Stimulated activated CD4-positive, alpha-beta T cell treated with anti-CD3 and anti-CD28 coated beads, Interleukin-12 subunit alpha, Interleukin-12 subunit beta, amount 100 ng/mL, for 4 hours (primary cell): ENCODE data around the gene PLCXD1.
A peak's percentile ranks its signal among the peaks of the same experiment; 100 is the strongest.
"Not testable (repeated sequence)": the region's sequence is repeated elsewhere in the genome, so short reads cannot be mapped to it uniquely, and the experiment has no call there.

ENCODE experiments used
- DNase-seq: peaks from one replicate; pipeline ENCODE4 v3.0.0-alpha.2; 2020

The PLCXD1 gene

GRCh38 chrX:318739-319578 lies 37.8 kb downstream of the PLCXD1 start, which contains the start of gene GTPBP6:
Gene GTPBP6 (minus strand): TSS chrX:318796. CDS start chrX:318787, 9 bp downstream.
- DNase-seq: peak; percentile 95

- DNase-seq: peak; percentile 20
Observed at GRCh38 chrX:319579-320125, 38.5 kb downstream of the PLCXD1 start.

DNA sequence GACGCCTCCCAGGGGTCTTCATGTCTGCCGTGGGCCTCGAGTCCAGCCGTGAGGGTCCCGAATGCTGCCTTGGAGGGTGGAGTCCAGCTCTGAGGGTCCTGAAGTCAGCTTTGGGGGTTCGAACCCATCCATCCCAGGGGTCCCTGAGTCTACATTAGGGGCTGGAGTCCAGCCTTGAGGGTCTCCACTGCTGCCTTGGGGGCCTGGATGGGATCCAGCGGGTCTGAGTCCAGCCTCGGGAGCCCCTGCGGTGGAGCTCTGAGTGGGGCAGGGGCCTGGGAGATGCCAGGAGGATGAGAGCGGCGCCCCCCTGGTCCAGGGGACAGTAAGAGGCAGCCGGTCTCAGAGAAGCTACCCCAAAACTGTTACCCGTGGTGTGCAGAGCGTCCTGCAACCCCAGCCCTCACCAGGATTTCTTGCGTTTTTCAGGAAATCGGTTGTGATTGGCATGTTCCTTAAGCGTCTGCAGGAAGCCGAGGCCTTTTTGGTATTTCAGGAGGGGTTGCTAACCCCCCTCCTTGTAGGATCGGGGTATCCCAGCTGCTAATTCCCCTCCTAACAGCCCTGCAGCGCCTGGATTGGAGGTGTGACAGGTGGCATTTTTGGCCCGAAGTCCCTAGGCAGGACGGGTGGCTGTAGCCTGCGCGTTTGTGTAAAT lies 39.1 kb downstream of the PLCXD1 start:
- DNase-seq: no peak

DNA sequence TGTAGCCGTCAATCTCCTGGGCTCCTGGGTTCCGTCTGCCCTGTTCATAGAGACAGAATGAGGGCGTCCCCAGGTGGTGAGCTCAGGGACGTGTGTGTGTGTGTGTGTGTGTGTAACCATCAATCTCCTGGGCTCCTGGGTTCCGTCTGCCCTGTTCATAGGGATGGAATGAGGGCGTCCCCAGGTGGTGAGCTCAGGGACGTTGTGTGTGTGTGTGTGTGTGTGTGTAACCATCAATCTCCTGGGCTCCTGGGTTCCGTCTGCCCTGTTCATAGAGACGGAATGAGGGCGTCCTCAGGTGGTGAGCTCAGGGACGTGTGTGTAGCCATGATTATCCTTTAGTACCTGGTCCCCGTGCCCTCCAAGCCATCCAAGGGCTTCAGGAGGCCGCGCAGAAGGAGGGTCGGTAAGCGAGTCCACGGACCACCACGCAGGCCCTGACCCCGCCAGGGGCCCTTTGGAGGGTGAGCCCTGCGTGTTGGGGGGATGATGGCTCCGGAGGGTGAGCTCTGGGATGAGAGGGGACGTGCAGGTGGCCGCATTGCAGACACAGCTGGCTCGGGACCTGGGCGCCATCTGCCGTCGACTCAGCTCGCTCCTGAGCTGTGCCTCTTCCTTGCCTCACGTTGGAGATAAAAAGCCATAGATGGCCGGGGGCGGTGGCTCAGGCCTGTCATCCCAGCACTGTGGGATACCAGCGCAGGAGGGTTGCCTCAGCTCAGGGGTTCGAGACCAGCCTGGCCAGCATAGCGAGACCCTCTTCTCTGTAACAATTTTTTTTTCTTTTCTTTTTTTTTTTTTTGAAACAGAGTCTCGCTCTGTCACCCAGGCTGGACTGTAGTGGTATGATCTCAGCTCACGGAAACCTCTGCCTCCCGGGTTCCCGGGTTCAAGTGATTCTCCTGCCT lies 42.8 kb downstream of the PLCXD1 start:
- no peak for DNase-seq

DNA sequence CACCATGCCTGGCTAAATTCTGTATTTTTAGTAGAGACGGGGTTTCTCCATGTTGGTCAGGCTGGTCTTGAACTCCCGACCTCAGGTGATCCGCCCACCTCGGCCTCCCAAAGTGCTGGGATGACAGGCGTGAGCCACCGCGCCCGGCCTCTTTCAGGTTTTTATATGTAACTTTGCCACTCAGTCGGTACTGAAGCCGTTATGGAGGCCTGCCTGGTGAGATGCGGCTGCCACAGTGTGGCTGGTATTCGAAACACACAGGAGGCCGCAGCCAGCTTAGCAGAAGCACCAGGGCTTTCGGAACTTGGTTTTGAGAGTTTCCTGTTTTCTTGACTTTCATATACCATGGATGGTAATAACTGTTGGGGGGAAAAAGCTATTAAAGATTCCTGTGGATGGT lies 43.5 kb downstream of the PLCXD1 start:
- not testable (repeated sequence) for DNase-seq

DNA sequence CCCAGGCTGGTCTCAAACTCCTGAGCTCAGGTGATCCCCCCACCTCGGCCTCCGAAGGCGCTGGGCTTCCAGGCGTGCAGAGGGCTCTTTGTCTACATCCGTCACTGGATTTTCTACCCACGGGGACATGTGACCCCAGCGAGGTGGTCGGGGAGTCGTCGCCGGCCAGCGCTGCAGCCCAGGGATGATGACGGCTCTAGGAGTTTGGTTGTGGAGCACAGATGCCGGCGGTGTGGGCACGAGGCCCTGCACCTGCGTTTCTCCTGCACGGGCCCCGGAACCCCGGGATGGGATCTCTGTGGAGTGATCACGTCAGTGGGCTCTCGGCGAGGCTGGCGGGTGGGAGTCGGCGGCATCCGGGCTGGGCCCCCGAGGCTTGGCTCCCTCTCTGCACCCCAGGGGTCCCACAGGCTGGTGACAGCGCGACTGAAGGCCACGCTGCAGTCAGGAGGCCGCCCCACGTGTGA lies 46.5 kb downstream of the PLCXD1 start:
- DNase-seq: no peak

GRCh38 chrX:329291-329910 lies 48.2 kb downstream of the PLCXD1 start:
- no peak for DNase-seq

- DNase-seq: not testable (repeated sequence)
Observed at GRCh38 chrX:330141-330725, 49.1 kb downstream of the PLCXD1 start.

DNA sequence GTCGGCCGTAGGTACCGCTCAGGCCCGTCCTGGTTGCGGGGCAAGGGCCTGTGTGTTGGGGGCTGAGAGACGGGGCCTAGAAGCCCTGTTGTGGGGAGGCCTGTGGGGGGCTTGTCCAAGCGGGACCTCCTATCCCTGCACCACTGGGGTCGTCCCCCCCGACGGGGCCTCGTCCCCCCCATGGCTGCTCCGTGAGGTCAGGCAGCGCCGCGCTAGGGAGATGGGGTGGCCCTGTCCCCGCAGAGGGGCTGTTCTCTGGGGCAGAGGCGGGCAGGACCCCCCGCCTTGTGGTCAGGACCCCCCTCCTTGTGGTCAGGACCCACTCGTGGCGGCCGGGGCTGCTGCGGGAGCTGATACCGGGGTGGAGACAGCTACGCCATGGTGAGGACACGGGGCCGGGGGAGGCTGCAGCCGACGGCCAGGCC lies 49.6 kb downstream of the PLCXD1 start:
- no peak for DNase-seq

DNA sequence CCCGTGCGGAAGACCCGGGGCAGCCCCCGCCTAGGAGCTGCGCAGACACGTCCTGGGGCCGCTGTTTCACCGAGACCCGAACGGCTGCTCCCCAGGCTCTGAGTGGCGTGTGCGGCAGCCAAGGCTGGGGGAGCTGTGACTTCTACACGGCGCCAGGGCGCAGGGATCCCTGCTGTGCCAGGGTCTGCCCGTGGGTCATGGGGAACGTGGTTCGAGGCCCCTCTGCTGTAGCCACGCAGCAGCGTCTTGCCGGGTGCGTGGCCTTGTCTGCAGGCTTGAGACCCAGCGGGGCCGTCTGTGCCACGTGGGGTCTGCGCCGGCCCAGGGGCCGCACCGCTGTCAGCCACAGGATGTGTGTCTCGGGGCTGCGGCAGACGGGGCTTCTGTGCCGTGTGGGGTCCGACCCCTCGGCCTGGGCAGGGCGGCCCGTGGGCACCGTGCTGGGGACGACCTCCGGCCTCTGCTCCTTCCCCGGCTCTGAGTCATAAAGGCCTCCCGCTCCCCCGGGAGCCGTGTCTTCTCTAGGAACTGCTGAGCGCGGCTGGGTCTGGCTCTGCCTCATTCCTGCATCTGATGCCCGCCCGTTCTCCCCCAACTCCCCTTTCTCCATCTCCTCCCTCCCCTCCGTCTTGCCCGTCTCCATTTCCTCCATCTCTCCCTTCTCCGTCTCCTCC lies 50.1 kb downstream of the PLCXD1 start:
- no peak for DNase-seq

GRCh38 chrX:331825-332495 lies 50.8 kb downstream of the PLCXD1 start:
- DNase-seq: no peak

- no peak for DNase-seq
Observed at GRCh38 chrX:332496-332860, 51.3 kb downstream of the PLCXD1 start.

DNA sequence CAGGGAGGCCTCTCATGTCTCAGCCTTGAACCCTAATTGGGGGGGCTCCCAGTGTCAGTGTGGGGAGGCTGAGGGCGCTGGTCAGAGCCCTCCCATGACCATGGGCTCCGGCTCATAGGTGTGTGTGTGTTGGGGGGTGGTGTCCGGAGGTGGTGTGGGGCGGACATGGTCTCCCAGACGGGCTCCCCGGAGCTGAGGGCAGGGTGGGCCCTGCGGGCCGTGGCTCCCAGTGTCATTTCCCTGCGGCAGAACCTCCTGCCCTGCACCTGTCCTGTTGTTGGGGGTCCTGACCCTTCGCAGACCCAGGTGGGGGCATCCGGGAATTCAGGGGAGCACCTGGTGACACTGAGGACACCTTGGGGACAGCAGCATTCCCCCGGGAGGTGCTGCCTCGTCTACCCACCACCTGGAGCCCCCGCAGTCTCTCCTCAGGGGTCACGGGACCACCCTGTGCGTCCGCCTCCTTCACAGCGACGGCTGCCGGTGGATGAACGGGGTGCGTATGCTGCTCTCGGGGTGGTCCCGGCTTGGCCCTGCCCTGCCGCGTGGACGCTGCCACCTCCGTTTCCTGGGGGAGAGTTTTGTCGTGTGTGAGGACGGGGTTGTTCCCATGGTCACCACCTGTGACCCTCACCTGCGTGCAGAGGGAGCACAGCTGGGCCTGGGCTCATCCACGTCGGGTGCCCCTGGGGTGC lies 51.9 kb downstream of the PLCXD1 start:
- no peak for DNase-seq

GRCh38 chrX:333611-334311 lies 52.6 kb downstream of the PLCXD1 start:
- no peak for DNase-seq

DNA sequence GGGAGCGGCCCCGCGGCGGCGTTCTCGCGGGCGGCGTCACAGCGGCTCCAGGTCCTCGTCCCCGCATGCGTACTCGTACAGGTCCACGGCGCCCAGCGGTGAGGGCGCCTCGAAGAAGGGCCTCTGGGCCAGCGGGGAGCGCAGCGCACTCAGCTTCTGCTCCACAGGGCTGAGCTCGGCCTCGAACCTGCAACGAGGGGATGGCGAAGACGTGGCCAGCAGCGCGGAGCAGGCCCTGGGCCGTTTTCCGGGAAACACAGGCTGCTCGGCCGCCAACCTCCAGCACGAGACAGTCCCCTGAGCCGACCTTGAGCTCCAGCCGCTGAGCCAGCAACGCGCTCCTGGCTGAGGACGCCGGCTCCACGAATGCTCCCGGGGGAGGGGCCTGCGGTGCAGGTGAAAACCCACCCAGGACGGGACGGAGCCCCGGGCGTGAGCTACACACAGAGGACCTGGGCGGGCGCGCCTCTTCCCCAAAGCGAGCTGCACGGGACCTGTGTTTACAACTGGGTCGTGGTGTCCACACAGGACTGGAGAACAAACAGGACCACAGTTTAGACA lies 53.2 kb downstream of the PLCXD1 start:
- DNase-seq: no peak

GRCh38 chrX:334971-335757 lies 54.0 kb downstream of the PLCXD1 start:
- no peak for DNase-seq

GRCh38 chrX:335758-336155 lies 54.6 kb downstream of the PLCXD1 start:
- DNase-seq: no peak

- DNase-seq: no peak
Observed at GRCh38 chrX:336227-336626, 55.0 kb downstream of the PLCXD1 start.
